DMS 273 (cell line): ENCODE measurements around the gene IARS2.
A peak's percentile ranks its signal among the peaks of the same experiment; 100 is the strongest.
"Not testable (repeated sequence)": the region's sequence is repeated elsewhere in the genome, so short reads cannot be mapped to it uniquely, and the experiment has no call there.

Source experiments
- DNase-seq: peaks from one replicate; lab custom pipeline; 2025; ENCODE audit not compliant: unreplicated experiment; lab: John Stamatoyannopoulos, UW

Gene IARS2

DNA sequence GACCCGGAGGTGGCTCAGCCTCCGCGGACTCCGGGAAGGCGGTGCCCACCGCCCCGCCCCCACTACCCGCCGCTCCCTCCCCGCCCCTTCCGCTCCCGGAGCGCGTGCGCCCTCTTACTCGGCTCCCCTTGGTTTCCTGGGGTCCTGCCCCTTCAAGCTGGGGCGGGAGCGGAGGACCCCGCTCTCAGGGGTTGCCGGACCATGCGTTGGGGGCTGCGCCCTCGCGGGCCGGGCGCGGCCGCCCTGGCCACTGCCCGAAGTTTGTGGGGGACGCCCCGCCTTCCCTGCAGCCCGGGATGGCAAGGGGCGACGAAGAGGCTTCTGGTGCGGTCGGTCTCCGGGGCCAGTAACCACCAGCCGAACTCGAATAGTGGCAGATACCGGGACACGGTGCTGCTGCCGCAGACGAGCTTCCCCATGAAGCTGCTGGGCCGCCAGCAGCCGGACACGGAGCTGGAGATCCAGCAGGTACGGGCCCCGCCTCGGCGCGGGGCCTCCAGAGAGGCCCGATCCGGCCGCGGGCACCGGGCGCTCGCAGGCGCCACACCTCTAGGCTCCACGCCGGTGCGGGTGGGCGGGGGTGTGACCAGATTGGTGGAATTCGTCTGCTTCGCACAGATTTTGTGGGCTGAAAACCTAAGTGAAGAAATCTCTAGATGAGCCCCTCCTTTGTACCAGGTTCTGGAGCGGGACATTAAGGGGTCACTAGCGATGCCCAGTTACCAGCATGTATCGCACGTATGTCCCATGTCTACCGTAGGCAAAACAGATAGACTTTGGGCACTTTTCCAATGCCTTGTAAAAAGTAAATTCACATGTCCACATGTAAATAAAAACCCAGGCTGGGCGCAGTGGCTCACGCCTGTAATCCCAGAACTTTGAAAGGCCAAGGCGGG is at the start of gene IARS2:
Gene IARS2 (plus strand): TSS at position 117 of the 896 bp plus-strand sequence. CDS start 85 bp downstream, at position 202.
- DNase-seq = peak; percentile 97

- DNase-seq = peak; percentile 10
These were observed 49.1 kb upstream of the IARS2 start for GRCh38 chr1:220044678-220045355.

DNA sequence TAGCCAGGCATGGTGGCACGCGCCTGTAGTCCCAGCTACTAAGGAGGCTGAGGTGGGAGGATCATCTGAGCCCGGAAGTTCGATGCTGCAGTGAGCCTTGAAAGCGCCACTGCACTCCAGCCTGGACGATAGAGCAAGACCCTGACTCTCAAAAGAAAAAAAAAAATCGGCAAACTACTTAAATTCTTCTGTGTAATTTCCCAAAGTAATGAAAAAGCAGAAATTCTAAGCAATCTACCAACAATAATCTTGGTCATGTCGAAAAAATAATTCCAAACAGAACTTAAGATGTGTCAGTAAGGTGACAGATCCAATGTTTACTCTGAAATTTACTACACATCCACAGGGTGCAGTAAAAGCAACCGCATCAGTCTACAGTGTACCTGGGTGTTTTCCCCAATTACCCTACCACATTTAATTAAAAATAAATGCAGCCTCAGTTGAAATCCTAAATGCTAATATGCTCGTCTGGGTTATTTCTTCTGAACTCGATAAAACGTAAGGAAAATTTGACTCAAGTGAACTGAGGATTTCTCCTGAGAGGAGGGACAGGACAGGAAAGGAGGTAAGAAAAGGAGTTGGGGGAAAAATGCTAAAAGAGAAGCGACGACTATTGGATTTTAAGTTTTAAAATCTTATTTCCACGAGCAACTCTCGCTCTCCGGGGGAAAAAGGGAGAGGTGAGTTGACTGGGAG is 48.4 kb upstream of the IARS2 start:
- DNase-seq = peak; percentile 47

GRCh38 chr1:220046052-220046930 is 47.6 kb upstream of the IARS2 start, which contains the start of gene EPRS1:
TSS of gene EPRS1 (minus strand) at chr1:220046505. CDS start at chr1:220046388, 117 bp downstream.
- DNase-seq = peak; percentile 99

- no peak for DNase-seq
These were observed 37.6 kb upstream of the IARS2 start for GRCh38 chr1:220056374-220056773.

GRCh38 chr1:220060876-220061275 is 33.1 kb upstream of the IARS2 start:
- DNase-seq = no peak

DNA sequence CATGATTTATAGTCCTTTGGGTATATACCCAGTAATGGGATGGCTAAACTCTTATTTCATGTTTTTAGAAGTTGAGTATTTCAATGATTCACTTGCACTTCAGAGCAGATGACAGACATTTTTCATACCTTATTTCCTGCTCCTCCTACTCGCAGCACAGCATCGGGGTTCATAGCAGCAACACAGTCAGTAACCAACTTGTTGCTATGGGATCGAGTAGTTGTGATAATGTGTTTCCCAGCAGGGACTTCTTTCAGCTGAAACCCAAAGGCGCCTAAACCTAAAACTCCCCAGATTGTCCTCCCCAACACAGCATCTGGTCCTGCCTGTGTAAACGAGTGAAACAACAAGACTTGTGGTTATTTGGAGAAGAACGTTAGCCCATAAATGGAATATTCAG is 31.3 kb upstream of the IARS2 start:
- DNase-seq = no peak

- no peak for DNase-seq
These were observed 26.4 kb upstream of the IARS2 start for GRCh38 chr1:220067269-220068204.

- no peak for DNase-seq
These were observed 16.8 kb upstream of the IARS2 start for GRCh38 chr1:220076861-220077762.

DNA sequence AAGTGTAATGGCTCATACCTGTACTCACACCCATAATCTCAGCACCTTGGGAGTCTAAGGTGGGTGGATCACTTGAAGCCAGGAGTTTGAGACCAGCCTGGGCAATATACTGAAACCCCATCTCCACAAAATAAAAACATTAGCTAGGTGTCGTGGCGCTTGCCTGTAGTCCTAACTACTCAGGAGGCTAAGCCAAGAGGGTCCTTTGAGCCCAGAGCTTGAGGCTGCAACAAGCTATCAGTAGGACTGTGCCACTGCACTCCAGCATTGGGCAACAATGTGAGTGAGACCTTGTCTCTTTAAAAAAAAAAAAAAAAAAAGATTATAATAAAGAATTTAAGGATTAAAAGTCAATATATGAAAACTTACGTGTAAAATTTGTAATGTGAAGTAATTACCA is 16.0 kb upstream of the IARS2 start:
- DNase-seq = no peak

GRCh38 chr1:220084460-220084859 is 9.5 kb upstream of the IARS2 start:
- no peak for DNase-seq

DNA sequence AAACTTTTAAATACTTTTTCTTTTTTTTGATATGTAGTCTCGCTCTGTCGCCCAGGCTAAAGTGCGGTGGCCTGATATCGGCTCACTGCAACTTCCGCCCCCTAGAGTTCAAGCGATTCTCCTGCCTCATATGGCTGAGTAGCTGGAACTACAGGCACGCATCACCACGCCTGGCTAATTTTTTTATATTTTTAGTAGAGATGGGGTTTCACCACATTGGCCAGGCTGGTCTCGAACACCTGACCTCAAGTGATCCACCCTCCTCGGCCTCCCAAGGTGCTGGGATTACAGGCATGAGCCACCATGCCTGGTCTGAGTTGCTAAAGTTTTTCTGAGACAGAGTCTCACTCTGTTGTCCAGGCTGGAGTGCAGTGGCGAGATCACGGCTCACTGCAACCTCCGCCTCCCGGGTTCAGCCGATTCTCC is 7.7 kb upstream of the IARS2 start:
- DNase-seq = not testable (repeated sequence)

DNA sequence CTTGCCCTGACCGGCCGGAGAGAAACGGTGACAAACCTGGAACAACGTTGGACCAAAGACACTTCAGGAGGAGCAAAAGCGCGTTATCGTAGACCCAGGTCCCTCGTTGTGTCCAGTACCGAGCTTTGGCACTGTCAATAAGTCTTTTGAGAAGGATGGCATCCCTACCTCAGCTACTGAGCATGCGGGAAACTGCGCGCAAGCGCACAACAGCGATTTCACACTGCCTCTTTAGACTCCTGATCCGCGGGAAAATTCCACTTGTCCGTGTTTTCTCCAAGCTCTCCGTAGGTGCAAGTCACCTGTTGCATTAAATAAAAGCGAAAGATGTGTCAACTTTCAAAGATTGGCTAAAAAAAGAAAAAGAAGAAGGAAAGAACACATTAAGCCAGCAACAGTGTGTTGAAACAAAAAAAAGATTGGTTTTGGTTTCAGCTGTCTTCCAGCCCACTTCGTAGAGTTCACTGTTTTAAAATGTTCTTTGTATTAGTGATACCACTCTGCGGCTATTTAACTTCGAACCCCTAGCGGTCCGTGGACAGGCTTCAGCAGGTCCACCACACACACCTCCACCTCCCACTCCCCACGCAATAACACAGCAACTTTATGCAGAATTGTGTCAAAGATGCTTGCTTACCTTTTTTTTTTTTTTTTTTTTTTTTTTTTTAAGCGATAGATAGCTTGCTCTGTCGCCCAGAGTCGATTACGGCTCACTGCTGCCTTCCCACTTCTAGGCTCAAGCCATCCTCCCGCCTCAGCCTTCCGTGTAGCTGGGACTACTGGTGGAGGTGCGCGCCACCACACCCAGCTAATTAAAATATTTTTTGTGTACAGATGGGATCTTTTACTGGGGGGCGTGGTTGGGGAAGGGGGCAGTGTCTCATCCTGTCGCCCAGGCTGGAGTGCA is 4.0 kb upstream of the IARS2 start, which contains the start of gene BPNT1:
Gene BPNT1 (minus strand): TSS at position 139 of the 907 bp plus-strand sequence. CDS start 9,942 bp downstream, outside the sequence.
- DNase-seq = peak; percentile 99

- no peak for DNase-seq
These were observed 1.2 kb upstream of the IARS2 start for GRCh38 chr1:220092694-220093093.

DNA sequence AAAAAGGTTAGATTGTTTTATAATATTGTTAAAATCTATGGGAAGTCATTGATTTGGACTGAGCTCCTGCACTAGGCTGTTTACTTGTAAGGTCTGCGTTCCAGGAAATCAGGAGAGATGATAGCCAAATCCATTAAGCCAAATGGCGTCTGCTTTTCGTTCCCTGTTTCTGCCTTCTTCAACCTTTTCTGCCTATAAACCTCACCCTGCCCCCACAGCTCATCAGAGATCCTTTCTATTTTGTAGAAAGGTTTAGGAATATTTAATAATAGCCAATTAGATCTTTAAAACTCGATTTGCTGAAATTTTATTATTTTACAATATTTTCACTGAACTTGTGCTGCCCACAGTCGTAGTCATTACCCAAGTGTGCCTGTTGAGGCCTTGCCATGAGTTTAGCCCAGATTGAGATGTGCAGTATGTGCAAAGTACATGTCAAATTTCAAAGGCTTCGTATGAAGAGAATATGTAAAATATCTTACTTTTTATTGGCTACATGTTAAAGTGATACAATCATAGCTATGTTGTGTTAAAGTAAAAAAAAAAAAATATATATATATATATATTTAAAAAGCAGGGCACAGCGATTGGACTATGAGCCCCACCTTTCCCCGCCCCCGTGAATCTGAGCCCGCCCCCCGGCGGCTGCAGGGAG is 444 bp upstream of the IARS2 start:
- no peak for DNase-seq

GRCh38 chr1:220099826-220100225 is 5.9 kb downstream of the IARS2 start:
- no peak for DNase-seq

- not testable (repeated sequence) for DNase-seq
These were observed 16.5 kb downstream of the IARS2 start for GRCh38 chr1:220110473-220110872.
